Testis (tissue), 2 donors: Measurements from ENCODE around the gene TMEM184B.

Source experiments
- CTCF ChIP-seq, 3 experiments: fragments of 450-650 bp in 2 of 3; fragments of 200-600 bp in 1 of 3; sonication (generic) in 1 of 3; IDR thresholded peaks; one replicate each; pipeline ENCODE4 v1.5.1; 2016 to 2019; ENCODE audit warnings: antibody characterized with exemption in 3 of 3, mild to moderate bottlenecking in 2 of 3, moderate library complexity in 1 of 3
- POLR2A ChIP-seq: fragments of 450-650 bp; IDR thresholded peaks from one replicate; pipeline ENCODE4 v1.6.1; 2017; ENCODE audit warnings: antibody characterized with exemption, mild to moderate bottlenecking, moderate library complexity

GRCh38 chr22:38174626-38175025, 98.2 kb downstream of the TMEM184B start:
- no peak for TF ChIP-seq CTCF (IDR thresholded peaks at IDR 0.05)
- TF ChIP-seq POLR2A = no peak
